Stimulated activated CD4-positive, alpha-beta T cell treated with anti-CD3 and anti-CD28 coated beads, Interleukin-4, amount 100 ng/mL, for 24 hours (primary cell): ENCODE data around the gene GSC2.

Experiments used
- DNase-seq: peaks from one replicate; pipeline ENCODE4 v3.0.0-alpha.2; 2020

GSC2 gene

GRCh38 chr22:19151329-19152191 lies 1.5 kb upstream of the GSC2 start:
- DNase-seq, result no peak

- no peak for DNase-seq
Observed at GRCh38 chr22:19150482-19151328, 613 bp upstream of the GSC2 start.

GRCh38 chr22:19149047-19149883 lies 827 bp downstream of the GSC2 start:
- peak; percentile 30 for DNase-seq

GRCh38 chr22:19148417-19149046 lies 1.6 kb downstream of the GSC2 start:
- DNase-seq, result no peak

- no peak for DNase-seq
Observed at GRCh38 chr22:19147195-19147780, 2.8 kb downstream of the GSC2 start.

- DNase-seq, result no peak
Observed at GRCh38 chr22:19146215-19146968, 3.7 kb downstream of the GSC2 start.

GRCh38 chr22:19143967-19144400 lies 6.1 kb downstream of the GSC2 start:
- DNase-seq, result peak; percentile 38

GRCh38 chr22:19143212-19143611 lies 6.9 kb downstream of the GSC2 start:
- no peak for DNase-seq

GRCh38 chr22:19142394-19142793 lies 7.7 kb downstream of the GSC2 start:
- DNase-seq, result no peak

- no peak for DNase-seq
Observed at GRCh38 chr22:19139974-19140373, 10.1 kb downstream of the GSC2 start.

GRCh38 chr22:19139001-19139356 lies 11.1 kb downstream of the GSC2 start:
- no peak for DNase-seq

- no peak for DNase-seq
Observed at GRCh38 chr22:19138217-19139000, 11.7 kb downstream of the GSC2 start.

- no peak for DNase-seq
Observed at GRCh38 chr22:19137384-19138216, 12.5 kb downstream of the GSC2 start.

GRCh38 chr22:19136915-19137314 lies 13.2 kb downstream of the GSC2 start:
- DNase-seq, result no peak

- DNase-seq, result no peak
Observed at GRCh38 chr22:19134874-19135273, 15.2 kb downstream of the GSC2 start.

GRCh38 chr22:19134176-19134831 lies 15.8 kb downstream of the GSC2 start:
- no peak for DNase-seq

- no peak for DNase-seq
Observed at GRCh38 chr22:19133561-19133960, 16.5 kb downstream of the GSC2 start.

GRCh38 chr22:19132693-19133400 lies 17.2 kb downstream of the GSC2 start:
- no peak for DNase-seq
